Muscle layer of duodenum (tissue), 2 donors: ENCODE results near the gene GNAL.
"Not testable (repeated sequence)": the region's sequence is repeated elsewhere in the genome, so short reads cannot be mapped to it uniquely, and the experiment has no call there.

Source experiments
- H3K27ac ChIP-seq: one replicate; pipeline ENCODE4 v1.7.0; 2013; ENCODE audit warnings: mild to moderate bottlenecking, low read length
- H3K27me3 ChIP-seq: one replicate; pipeline ENCODE4 v1.7.0; 2013; ENCODE audit warnings: low read depth, mild to moderate bottlenecking, control low read depth, low read length
- H3K36me3 ChIP-seq, 2 donors: one replicate each; pipeline ENCODE4 v1.7.0; 2013; ENCODE audit warnings: low read length in 2 of 2, control low read depth in 1 of 2, mild to moderate bottlenecking in 1 of 2; ENCODE audit not compliant: insufficient read depth in 2 of 2, control insufficient read depth in 1 of 2
- H3K4me1 ChIP-seq, 2 donors: one replicate each; pipeline ENCODE4 v1.7.0; 2013; ENCODE audit warnings: low read length in 2 of 2, mild to moderate bottlenecking in 2 of 2, control low read depth in 1 of 2, moderate library complexity in 1 of 2; ENCODE audit not compliant: insufficient read depth in 2 of 2, control insufficient read depth in 1 of 2
- H3K4me3 ChIP-seq, 2 donors: one replicate each; pipeline ENCODE4 v1.7.0; 2013; ENCODE audit warnings: low read length in 2 of 2, low read depth in 1 of 2, mild to moderate bottlenecking in 1 of 2
- H3K9me3 ChIP-seq, 2 donors: one replicate each; pipeline ENCODE4 v1.7.0; 2013; ENCODE audit warnings: low read length in 2 of 2, control low read depth in 1 of 2, mild to moderate bottlenecking in 1 of 2; ENCODE audit not compliant: control insufficient read depth in 1 of 2
- donor health status: healthy.

Gene GNAL

DNA sequence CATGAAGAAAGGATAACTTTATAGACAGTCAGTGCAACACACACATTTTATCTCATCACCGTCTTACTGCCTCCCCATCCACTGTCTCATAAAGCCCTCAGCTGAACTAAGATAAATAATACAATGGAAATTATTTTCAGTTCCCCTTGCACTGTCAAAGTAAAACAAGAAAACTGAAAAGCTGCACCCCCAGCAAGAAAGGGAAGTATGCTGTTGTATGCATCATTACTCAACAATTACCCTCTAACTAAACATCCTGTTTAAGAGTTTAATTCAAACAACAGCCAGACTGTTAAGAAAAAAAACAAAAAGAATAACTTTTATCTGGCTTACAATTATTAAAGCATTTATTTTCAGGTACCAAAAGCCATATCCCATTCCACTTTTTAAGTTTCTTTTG, 194.1 kb downstream of the GNAL start:
- H3K27ac ChIP-seq = no peak overlapping the region
- no peaks in the 10 kb centered on the region for H3K27me3 ChIP-seq
- no peaks in the 10 kb centered on the region for H3K4me1 ChIP-seq
- H3K36me3 ChIP-seq = peaks cover 28 to 64% of the 10 kb centered on the region in 2 donors
- no peaks in the 10 kb centered on the region for H3K9me3 ChIP-seq
- H3K4me3 ChIP-seq = no peak overlapping the region

- no peak overlapping the region for H3K27ac ChIP-seq
Measured at GRCh38 chr18:11884396-11885030, 195.4 kb downstream of the GNAL start.

DNA sequence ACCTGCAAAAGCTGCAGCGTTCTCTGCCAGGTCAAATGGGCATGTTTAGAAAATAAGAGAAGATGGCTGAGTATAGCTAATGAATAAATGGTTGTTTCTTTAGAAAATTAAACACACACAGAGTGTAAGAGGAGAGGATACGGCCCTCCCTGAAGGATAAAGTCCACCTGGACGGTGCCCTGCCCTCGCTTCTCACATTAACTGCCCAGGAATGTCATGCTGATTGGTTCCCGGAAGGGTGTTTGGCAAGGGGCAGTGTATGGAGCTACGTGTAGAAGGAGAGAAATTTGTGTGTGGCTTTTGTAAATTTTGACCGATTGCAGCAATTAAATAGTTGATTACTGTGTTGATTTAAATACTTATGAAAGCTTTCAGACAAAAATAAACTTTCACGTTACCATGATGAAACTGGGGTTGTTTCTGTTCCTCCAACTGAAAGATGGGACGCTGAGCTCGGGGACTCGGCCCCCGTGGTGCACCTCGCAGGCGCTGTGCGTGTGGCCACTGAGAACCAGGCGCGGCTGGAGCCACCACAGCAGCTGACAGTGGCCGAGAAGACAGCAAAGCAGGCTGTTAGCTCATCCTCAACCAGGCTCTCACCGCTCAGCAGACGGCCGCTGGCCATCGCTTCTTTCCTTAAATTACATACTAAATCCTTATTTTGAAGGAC, 196.3 kb downstream of the GNAL start:
- no peak overlapping the region for H3K27ac ChIP-seq
- H3K4me1 ChIP-seq = no peaks in the 10 kb centered on the region
- no peak overlapping the region for H3K4me3 ChIP-seq
- H3K36me3 ChIP-seq = peaks cover 37 to 79% of the 10 kb centered on the region in 2 donors
- H3K27me3 ChIP-seq = no peaks in the 10 kb centered on the region
- no peaks in the 10 kb centered on the region for H3K9me3 ChIP-seq

More at GRCh38 chr18:11884396-11885030, 195.4 kb downstream of the GNAL start:
- no peaks in the 10 kb centered on the region for H3K4me1 ChIP-seq
- H3K27me3 ChIP-seq = no peaks in the 10 kb centered on the region
- H3K36me3 ChIP-seq = peaks cover 37 to 75% of the 10 kb centered on the region in 2 donors
- H3K9me3 ChIP-seq = no peaks in the 10 kb centered on the region
- no peak overlapping the region for H3K4me3 ChIP-seq

DNA sequence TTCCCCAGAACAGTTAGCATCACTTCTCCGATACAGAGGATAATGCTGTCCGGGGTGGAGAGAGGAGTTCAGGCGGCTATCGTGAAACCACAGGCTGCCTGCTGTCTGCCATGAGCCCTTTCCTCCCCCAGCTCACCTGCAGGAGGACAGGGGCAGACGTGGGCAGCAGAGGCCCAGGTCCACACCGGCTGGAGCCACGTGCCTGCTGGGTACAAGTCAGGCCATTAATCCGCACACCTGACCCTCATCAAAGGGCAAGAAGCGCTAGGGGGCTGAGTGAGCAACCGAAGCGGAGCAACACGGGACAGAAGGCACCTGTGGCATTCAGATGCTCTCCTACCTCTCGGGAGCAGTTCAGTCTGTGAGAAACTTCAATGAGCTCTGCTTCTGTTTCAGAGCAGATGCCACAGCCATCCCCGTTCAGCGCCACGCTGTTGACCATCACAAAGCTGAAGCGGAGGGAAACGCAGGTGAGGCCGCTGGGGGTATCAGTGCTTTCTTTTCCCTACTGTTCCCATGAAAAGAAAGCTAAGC, 197.6 kb downstream of the GNAL start:
- no peaks in the 10 kb centered on the region for H3K27me3 ChIP-seq
- H3K4me3 ChIP-seq = no peak overlapping the region
- peaks cover 31 to 76% of the 10 kb centered on the region in 2 donors for H3K36me3 ChIP-seq
- H3K27ac ChIP-seq = no peak overlapping the region
- no peaks in the 10 kb centered on the region for H3K4me1 ChIP-seq
- H3K9me3 ChIP-seq = no peaks in the 10 kb centered on the region

GRCh38 chr18:11887328-11888128, 198.5 kb downstream of the GNAL start:
- no peaks in the 10 kb centered on the region for H3K9me3 ChIP-seq
- no peak overlapping the region for H3K27ac ChIP-seq
- no peak overlapping the region for H3K4me3 ChIP-seq
- H3K36me3 ChIP-seq = peaks cover 30 to 75% of the 10 kb centered on the region in 2 donors
- no peaks in the 10 kb centered on the region for H3K4me1 ChIP-seq
- H3K27me3 ChIP-seq = no peaks in the 10 kb centered on the region

- Histone ChIP-seq H3K9me3 (no peaks in the 10 kb centered on the region), H3K27me3 (no peaks in the 10 kb centered on the region), H3K36me3 (peaks cover 35 to 81% of the 10 kb centered on the region in 2 donors), H3K4me1 (no peaks in the 10 kb centered on the region), H3K4me3 (no peak overlapping the region), H3K27ac (no peak overlapping the region)
Measured at GRCh38 chr18:11888726-11889125, 199.7 kb downstream of the GNAL start.

DNA sequence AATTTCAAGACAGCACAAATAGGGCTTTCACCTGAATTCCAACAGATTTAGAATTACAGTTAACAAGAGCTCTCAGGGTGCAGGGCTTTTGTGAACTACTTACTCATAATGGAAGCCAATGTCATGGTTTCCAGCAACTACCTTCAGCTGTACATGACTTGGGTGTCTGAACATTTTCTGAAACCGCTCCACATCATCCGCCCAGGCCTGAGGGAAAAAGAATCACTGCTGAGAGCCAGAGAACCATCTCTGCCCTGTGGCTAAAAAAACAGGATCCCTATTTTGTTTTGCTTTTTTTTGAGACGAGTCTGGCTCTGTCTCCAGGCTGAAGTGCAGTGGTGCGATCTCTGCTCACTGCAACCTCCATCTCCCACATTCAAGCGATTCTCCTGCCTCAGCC, 200.2 kb downstream of the GNAL start:
- H3K27me3 ChIP-seq = no peaks in the 10 kb centered on the region
- H3K4me3 ChIP-seq = no peak overlapping the region
- H3K36me3 ChIP-seq = peaks cover 35 to 76% of the 10 kb centered on the region in 2 donors
- H3K27ac ChIP-seq = no peak overlapping the region
- no peaks in the 10 kb centered on the region for H3K4me1 ChIP-seq
- H3K9me3 ChIP-seq = no peaks in the 10 kb centered on the region

GRCh38 chr18:11891737-11892136, 202.7 kb downstream of the GNAL start:
- Histone ChIP-seq H3K27ac (no peak overlapping the region), H3K36me3 (peaks cover 34 to 65% of the 10 kb centered on the region in 2 donors)

GRCh38 chr18:11892438-11892837, 203.4 kb downstream of the GNAL start:
- not testable (repeated sequence) for H3K9me3 ChIP-seq, H3K27ac ChIP-seq, H3K27me3 ChIP-seq, H3K4me1 ChIP-seq, H3K4me3 ChIP-seq
- H3K36me3 ChIP-seq = peaks cover 28 to 62% of the 10 kb centered on the region in 2 donors

More at GRCh38 chr18:11891737-11892136, 202.7 kb downstream of the GNAL start:
- H3K4me1 ChIP-seq = no peaks in the 10 kb centered on the region
- no peaks in the 10 kb centered on the region for H3K27me3 ChIP-seq
- H3K4me3 ChIP-seq = no peak overlapping the region
- H3K9me3 ChIP-seq = no peaks in the 10 kb centered on the region

GRCh38 chr18:11897781-11898180, 208.7 kb downstream of the GNAL start:
- Histone ChIP-seq H3K36me3 (peaks cover 21 to 28% of the 10 kb centered on the region in 2 donors), H3K27ac (no peak overlapping the region), H3K9me3 (no peaks in the 10 kb centered on the region), H3K4me1 (no peaks in the 10 kb centered on the region), H3K27me3 (no peaks in the 10 kb centered on the region), H3K4me3 (no peak overlapping the region)

DNA sequence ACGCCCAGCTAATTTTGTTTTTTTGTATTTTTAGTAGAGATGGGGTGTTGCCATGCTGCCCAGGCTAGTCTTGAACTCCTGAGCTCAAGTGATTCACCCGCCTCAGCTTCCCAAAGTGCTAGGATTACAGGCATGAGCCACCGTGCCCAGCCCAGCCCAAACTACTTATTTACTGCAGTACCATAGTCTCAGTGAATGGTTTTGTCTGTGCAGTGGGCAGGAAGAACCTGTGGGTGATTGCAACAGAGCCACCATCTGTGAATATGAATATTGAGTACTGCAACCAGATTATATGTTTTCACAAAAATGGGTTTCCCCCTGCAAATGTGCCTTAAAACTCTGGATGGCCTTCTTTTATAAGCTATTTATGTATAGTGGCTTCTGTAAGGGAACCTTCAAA, 210.0 kb downstream of the GNAL start:
- Histone ChIP-seq H3K27ac (no peak overlapping the region), H3K4me3 (no peak overlapping the region), H3K27me3 (no peaks in the 10 kb centered on the region), H3K36me3 (peaks cover 18 to 29% of the 10 kb centered on the region in 2 donors), H3K9me3 (no peaks in the 10 kb centered on the region), H3K4me1 (no peaks in the 10 kb centered on the region)
